A673 (cell line): ENCODE data around the gene THBS4. TPM values are rescaled to one million over a fixed set of nuclear protein-coding genes. Genes with fewer than 3 reads are reported as not detected.

Experiments
- BruUV-seq: library from RNA; stranded (reverse); fragments of 400-500 nt; replicated peaks from 2 replicates; lab custom pipeline; 2021; lab: Mats Ljungman, UMichigan
- CTCF ChIA-PET: fragments of 300-600 bp; sonication (Branson Sonifier 250); formaldehyde crosslinking; loops from one replicate; lab custom pipeline; 2022; ENCODE audit warnings: antibody characterized with exemption; lab: Charles Lee
- POLR2A ChIA-PET: fragments of 300-600 bp; sonication (Branson Sonifier 250); formaldehyde crosslinking; loops from one replicate; lab custom pipeline; 2022; ENCODE audit warnings: antibody characterized with exemption; ENCODE audit not compliant: low non-redundant PET; lab: Charles Lee
- DNase-seq: peaks from one replicate; pipeline ENCODE4 v3.0.0-alpha.2; 2015; ENCODE audit warnings: low spot score
- H3K27ac ChIP-seq: fragments of 200-600 bp; sonication (generic); 2 replicates; pipeline ENCODE4 v1.5.1; 2016; ENCODE audit warnings: mixed run types, low read depth, mild to moderate bottlenecking, mixed read lengths, antibody characterized with exemption, low read length; ENCODE audit not compliant: poor library complexity, severe bottlenecking
- H3K27me3 ChIP-seq: fragments of 200-600 bp; sonication (generic); replicated peaks from 2 replicates; pipeline ENCODE4 v1.6.1; 2017; ENCODE audit warnings: mixed run types, low read depth, mild to moderate bottlenecking, mixed read lengths, antibody characterized with exemption, low read length; ENCODE audit not compliant: insufficient read depth, poor library complexity
- H3K36me3 ChIP-seq: fragments of 200-600 bp; sonication (generic); 2 replicates; pipeline ENCODE4 v1.6.1; 2016; ENCODE audit warnings: mixed run types, mild to moderate bottlenecking, mixed read lengths, antibody characterized with exemption, low read length; ENCODE audit not compliant: insufficient read depth, poor library complexity, severe bottlenecking
- H3K4me1 ChIP-seq: fragments of 200-600 bp; sonication (generic); 2 replicates; pipeline ENCODE4 v1.6.1; 2017; ENCODE audit warnings: mixed run types, mild to moderate bottlenecking, mixed read lengths, antibody characterized with exemption, low read length; ENCODE audit not compliant: insufficient read depth, poor library complexity, severe bottlenecking
- H3K4me3 ChIP-seq: fragments of 200-600 bp; sonication (generic); 2 replicates; pipeline ENCODE4 v1.5.1; 2016; ENCODE audit warnings: low read depth, mixed run types, mild to moderate bottlenecking, mixed read lengths, low read length; ENCODE audit not compliant: poor library complexity, severe bottlenecking
- H3K9me3 ChIP-seq: fragments of 200-600 bp; sonication (generic); 2 replicates; pipeline ENCODE4 v1.6.1; 2016; ENCODE audit warnings: mixed run types, low read depth, mild to moderate bottlenecking, mixed read lengths, antibody characterized with exemption, low read length; ENCODE audit not compliant: poor library complexity, severe bottlenecking
- CTCF ChIP-seq: fragments of 300-800, 200-600 bp; sonication (generic); conservative IDR thresholded peaks from 2 replicates; pipeline ENCODE4 v1.5.1; 2017; ENCODE audit warnings: low read depth, mild to moderate bottlenecking, antibody characterized with exemption, low read length, moderate library complexity, mixed read lengths
- EZH2 ChIP-seq: fragments of 200-600 bp; sonication (generic); IDR thresholded peaks from 2 replicates; pipeline ENCODE4 v1.6.1; 2017; ENCODE audit warnings: borderline replicate concordance, low read depth, mild to moderate bottlenecking, mixed read lengths, antibody characterized with exemption, low read length; ENCODE audit not compliant: poor library complexity, severe bottlenecking
- intact Hi-C: fragments of 100-400 bp; cut with micrococcal nuclease; formaldehyde crosslinking; loops from one replicate; pipeline ENCODE4 v1.10.0; 2022; ENCODE audit not compliant: unreplicated experiment
- total RNA-seq: library from RNA; stranded (reverse); gene quantifications from 2 replicates; pipeline ENCODE4 v1.2.3, GENCODE V29; 2021

Gene THBS4
- total RNA-seq, 1 experiment from 2014 or later: 0.43 TPM

GRCh38 chr5:80059354-80059980, 24.3 kb downstream of the THBS4 start:
- Histone ChIP-seq H3K36me3 (no peaks in the 10 kb centered on the region), H3K9me3 (no peaks in the 10 kb centered on the region), H3K4me1 (no peaks in the 10 kb centered on the region), H3K27me3 (no peaks in the 10 kb centered on the region), H3K27ac (no peak overlapping the region), H3K4me3 (no peak overlapping the region)
- no peak for DNase-seq
- BruUV-seq: no TSS peak
- intact Hi-C loops: no loop called here
- ChIA-PET CTCF (interaction anchor here (0.6 kb wide), 2 partner anchors 493 to 1039 kb away, joined by 3 to 6 read pairs; no protein-coding TSS in a partner anchor), POLR2A (no interaction called here)
- no peak for TF ChIP-seq EZH2
- no peak for TF ChIP-seq CTCF

GRCh38 chr5:80060966-80061365, 25.8 kb downstream of the THBS4 start:
- H3K27me3 ChIP-seq: no peaks in the 10 kb centered on the region
- no peak for DNase-seq
- no peak overlapping the region for H3K4me3 ChIP-seq
- no peak overlapping the region for H3K27ac ChIP-seq
- TF ChIP-seq EZH2: no peak
- no peak for TF ChIP-seq CTCF
- ChIA-PET CTCF (no interaction called here), POLR2A (no interaction called here)
- no TSS peak for BruUV-seq
- no peaks in the 10 kb centered on the region for H3K9me3 ChIP-seq
- intact Hi-C loops: no loop called here
- no peaks in the 10 kb centered on the region for H3K36me3 ChIP-seq
- H3K4me1 ChIP-seq: no peaks in the 10 kb centered on the region

DNA sequence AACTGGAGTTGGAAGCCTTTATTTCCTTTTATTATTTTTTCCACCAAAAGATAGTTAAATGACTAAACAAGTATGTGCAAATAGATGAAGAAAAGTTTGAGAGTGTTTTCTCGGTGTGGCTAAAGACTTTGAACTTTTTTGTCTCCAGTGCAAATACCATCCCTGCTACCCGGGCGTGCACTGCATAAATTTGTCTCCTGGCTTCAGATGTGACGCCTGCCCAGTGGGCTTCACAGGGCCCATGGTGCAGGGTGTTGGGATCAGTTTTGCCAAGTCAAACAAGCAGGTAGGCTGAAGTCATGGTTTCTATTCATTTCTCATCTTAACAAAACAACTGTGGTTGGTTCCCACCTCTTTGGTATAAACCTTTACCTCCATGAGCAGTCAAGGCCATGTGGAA, 26.4 kb downstream of the THBS4 start:
- BruUV-seq: no TSS peak
- POLR2A ChIA-PET: no interaction called here
- no peak overlapping the region for H3K4me3 ChIP-seq
- CTCF ChIA-PET: no interaction called here
- no peak for DNase-seq
- no peaks in the 10 kb centered on the region for H3K36me3 ChIP-seq
- TF ChIP-seq CTCF (no peak), EZH2 (no peak)
- no peaks in the 10 kb centered on the region for H3K4me1 ChIP-seq
- no peak overlapping the region for H3K27ac ChIP-seq
- H3K9me3 ChIP-seq: no peaks in the 10 kb centered on the region
- intact Hi-C loops: no loop called here
- no peaks in the 10 kb centered on the region for H3K27me3 ChIP-seq
